Spleen (tissue), 7 donors: ENCODE measurements around the gene MRPS5.

Source experiments
- CTCF ChIP-seq, 11 experiments: fragments of 200-600 bp in 7 of 11; fragments of 450-650 bp in 4 of 11; sonication (generic) in 4 of 11; IDR thresholded peaks in 8 of 11; conservative IDR thresholded peaks in 3 of 11; 1 replicate in 7 of 11; 2 replicates in 4 of 11; pipeline versions ENCODE4 v1.4.0 to v1.8.0; 2016 to 2021; ENCODE audit warnings: antibody characterized with exemption in 11 of 11, inconsistent platforms in 4 of 11, mild to moderate bottlenecking in 1 of 11
- POLR2A ChIP-seq, 3 donors: fragments of 450-650 bp; IDR thresholded peaks; one replicate each; pipeline ENCODE4 v1.5.1; 2017; ENCODE audit warnings: antibody characterized with exemption in 3 of 3, mild to moderate bottlenecking in 1 of 3
- POLR2AphosphoS5 ChIP-seq, 3 donors: sonication (generic); formaldehyde crosslinking; IDR thresholded peaks; one replicate each; pipeline ENCODE4 v1.5.1; 2017; ENCODE audit warnings: antibody characterized with exemption in 3 of 3
- donor health status: DM: no; HTN: no; CAD: no; lungs with moderate emphysema.
- donor health status: DM: no; HTN: no; CAD: no.
- donor health status: DM: no; HTN: no; CAD: no.

DNA sequence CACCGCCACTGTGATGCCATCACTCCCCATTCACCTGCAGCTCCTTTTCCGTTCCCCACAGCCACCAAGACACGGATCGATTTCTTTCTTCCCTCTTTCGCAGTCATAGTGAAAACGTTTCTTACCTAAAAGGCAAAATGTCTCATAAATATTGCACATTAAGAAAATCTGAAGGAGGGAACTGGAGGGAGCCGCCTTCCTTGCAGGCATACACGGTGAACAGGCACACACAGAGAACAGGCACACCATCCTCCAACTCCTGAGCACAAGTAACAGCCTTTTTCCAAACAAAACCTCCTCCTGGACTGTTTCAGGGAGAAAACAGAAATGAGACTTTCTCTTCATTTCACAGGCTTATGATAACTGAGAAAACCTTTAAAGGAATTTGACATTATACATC lies 17.0 kb downstream of the MRPS5 start:
- TF ChIP-seq CTCF (IDR thresholded peaks at IDR 0.05 in 8 of 11, conservative IDR thresholded peaks at IDR 0.05 in 3 of 11) = no peak
- no peak for TF ChIP-seq POLR2AphosphoS5 (IDR thresholded peaks at IDR 0.05)
- no peak for TF ChIP-seq POLR2A (IDR thresholded peaks at IDR 0.05)
